Vagina (tissue), 2 donors: ENCODE measurements around the gene P2RY2.

Experiments
- POLR2AphosphoS5 ChIP-seq, 2 donors: sonication (generic); formaldehyde crosslinking; IDR thresholded peaks; one replicate each; pipeline ENCODE4 v1.9.0; 2017; ENCODE audit warnings: antibody characterized with exemption in 2 of 2, mild to moderate bottlenecking in 2 of 2, low read depth in 1 of 2; ENCODE audit not compliant: insufficient read depth in 1 of 2
- TF ChIP-seq, protein P1 (sequence below), 3 experiments: fragments of 450-650 bp in 2 of 3; fragments of 200-600 bp in 1 of 3; sonication (generic) in 1 of 3; IDR thresholded peaks; one replicate each; pipeline ENCODE4 v1.5.1; 2017 to 2019; ENCODE audit warnings: antibody characterized with exemption in 3 of 3, mild to moderate bottlenecking in 2 of 3, moderate library complexity in 2 of 3

DNA sequence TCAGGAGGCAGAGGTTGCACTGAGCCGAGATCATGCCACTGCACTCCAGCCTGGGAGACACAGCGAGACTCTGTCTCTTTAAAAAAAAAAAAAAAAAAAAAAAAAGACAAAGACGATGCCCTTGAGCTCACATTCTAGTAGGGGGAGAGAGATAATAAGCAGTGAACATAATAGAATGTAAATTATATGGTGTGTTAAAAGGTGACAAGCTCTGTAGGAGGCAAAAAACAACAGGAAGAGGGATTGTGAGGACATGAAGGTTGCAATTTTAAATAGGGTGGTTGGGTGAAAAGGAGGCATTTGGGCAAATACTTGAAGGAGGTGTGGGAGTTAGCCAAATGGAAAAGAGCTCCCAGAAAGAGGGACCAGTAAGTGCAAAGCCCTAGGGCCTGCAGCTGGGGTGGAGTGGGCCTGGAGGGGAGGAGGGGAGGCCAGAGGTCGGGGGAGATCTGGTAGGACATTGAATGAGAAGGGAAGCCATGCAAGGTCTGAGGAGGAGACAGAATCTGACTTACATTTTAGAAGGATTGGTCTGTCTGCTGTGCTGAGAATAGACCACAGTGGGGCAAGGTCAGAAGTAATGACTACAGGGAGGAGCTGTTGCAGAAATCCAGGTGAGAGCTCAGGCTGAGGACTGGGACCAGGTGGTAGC is 26.6 kb downstream of the P2RY2 start:
- no peak for TF ChIP-seq POLR2AphosphoS5 (IDR thresholded peaks at IDR 0.05; ENCODE audit: insufficient read depth in 1 of 2, low read depth in 1 of 2)
- TF ChIP-seq, protein P1, sequence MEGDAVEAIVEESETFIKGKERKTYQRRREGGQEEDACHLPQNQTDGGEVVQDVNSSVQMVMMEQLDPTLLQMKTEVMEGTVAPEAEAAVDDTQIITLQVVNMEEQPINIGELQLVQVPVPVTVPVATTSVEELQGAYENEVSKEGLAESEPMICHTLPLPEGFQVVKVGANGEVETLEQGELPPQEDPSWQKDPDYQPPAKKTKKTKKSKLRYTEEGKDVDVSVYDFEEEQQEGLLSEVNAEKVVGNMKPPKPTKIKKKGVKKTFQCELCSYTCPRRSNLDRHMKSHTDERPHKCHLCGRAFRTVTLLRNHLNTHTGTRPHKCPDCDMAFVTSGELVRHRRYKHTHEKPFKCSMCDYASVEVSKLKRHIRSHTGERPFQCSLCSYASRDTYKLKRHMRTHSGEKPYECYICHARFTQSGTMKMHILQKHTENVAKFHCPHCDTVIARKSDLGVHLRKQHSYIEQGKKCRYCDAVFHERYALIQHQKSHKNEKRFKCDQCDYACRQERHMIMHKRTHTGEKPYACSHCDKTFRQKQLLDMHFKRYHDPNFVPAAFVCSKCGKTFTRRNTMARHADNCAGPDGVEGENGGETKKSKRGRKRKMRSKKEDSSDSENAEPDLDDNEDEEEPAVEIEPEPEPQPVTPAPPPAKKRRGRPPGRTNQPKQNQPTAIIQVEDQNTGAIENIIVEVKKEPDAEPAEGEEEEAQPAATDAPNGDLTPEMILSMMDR (IDR thresholded peaks at IDR 0.05): no peak
